ENCODE measurements around the gene HDAC1.

Gene HDAC1

DNA sequence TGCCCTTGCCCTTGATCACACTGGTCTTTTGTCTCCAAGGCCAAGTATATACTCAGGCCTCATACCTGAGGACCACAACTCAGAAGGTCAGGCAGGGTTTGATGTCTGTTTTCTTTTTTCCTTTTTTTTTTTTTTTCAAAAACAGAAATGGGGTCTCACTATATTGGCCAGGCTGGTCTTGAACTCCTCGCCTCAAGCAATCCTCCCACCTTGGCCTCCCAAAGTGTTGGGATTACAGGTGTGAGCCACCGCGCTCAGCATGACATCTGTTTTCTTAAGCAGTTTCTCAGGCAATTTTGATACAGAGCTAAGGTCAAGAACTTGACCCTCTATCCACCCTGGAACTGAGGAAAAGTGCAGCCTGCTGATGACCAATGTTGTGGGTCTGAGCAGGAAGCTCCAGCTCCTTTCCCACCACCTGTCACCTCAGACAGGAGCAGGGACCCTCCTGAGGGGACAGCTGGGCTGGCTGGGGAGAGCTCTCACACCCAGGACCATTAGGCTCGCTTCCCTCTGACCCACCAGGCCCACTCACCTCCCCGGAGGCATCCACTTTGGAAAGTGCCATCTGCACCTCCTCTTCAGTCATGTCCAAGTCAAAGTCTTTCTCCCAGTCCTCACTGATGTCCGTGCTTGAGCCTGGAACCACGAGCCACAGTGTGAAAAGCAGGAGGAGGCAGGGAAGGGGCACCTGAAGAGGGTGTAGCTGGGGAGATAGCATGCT, 76.2 kb downstream of the HDAC1 start:
- Histone ChIP-seq H3K27me3 (ENCODE audit: control insufficient read depth in 2 of 2, insufficient read depth in 2 of 2, low read length in 2 of 2) (no peaks in the 10 kb centered on the region), H3K27ac (ENCODE audit: low read depth in 2 of 2, low read length in 2 of 2) (no peak overlapping the region), H3K9me3 (ENCODE audit: control insufficient read depth in 2 of 2, low read length in 2 of 2) (no peaks in the 10 kb centered on the region), H3K4me1 (ENCODE audit: control insufficient read depth in 2 of 2, insufficient read depth in 2 of 2, low read length in 2 of 2) (no peaks in the 10 kb centered on the region), H3K4me3 (ENCODE audit: low read length in 2 of 2) (no peak overlapping the region), H3K9ac (ENCODE audit: low read depth in 1 of 2, low read length in 2 of 2) (no peak overlapping the region), H3K36me3 (ENCODE audit: control insufficient read depth in 2 of 2, insufficient read depth in 2 of 2, low read length in 2 of 2) (peaks cover 66% of the 10 kb centered on the region in 2 donors)

DNA sequence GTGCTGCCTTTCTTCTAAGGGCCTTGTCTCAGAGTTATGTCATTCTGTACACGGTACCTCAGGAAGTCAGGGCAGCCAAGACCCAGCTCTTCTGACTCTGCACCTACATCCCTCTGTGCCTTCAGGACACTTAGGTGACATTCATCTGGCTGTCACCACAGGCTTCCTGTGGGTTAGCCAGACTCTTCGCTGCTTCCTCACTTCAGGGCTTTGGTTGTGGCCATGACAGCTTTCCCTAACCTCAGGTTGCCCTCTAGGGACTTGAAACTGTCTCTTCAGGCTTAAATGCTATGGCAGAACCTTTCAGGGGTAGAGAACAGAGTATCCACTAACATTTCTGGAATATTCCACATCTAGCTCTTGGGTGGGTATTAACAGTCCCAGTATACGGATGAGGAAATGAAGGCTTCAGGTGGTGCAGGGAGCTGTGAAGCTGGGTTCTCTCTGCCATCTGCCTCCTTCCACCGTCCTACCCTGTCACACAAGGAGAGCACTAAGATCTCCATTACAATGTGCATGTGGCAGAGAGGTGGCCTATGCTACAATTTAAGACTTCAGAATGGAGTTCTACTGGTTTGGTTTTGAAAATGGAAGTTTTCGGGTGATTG, 80.4 kb downstream of the HDAC1 start:
- Histone ChIP-seq H3K9ac (ENCODE audit: low read depth in 1 of 2, low read length in 2 of 2) (no peak overlapping the region), H3K4me1 (ENCODE audit: control insufficient read depth in 2 of 2, insufficient read depth in 2 of 2, low read length in 2 of 2) (no peaks in the 10 kb centered on the region), H3K36me3 (ENCODE audit: control insufficient read depth in 2 of 2, insufficient read depth in 2 of 2, low read length in 2 of 2) (peaks cover 71 to 73% of the 10 kb centered on the region in 2 donors), H3K9me3 (ENCODE audit: control insufficient read depth in 2 of 2, low read length in 2 of 2) (no peaks in the 10 kb centered on the region), H3K4me3 (ENCODE audit: low read length in 2 of 2) (no peak overlapping the region), H3K27me3 (ENCODE audit: control insufficient read depth in 2 of 2, insufficient read depth in 2 of 2, low read length in 2 of 2) (no peaks in the 10 kb centered on the region), H3K27ac (ENCODE audit: low read depth in 2 of 2, low read length in 2 of 2) (no peak overlapping the region)

DNA sequence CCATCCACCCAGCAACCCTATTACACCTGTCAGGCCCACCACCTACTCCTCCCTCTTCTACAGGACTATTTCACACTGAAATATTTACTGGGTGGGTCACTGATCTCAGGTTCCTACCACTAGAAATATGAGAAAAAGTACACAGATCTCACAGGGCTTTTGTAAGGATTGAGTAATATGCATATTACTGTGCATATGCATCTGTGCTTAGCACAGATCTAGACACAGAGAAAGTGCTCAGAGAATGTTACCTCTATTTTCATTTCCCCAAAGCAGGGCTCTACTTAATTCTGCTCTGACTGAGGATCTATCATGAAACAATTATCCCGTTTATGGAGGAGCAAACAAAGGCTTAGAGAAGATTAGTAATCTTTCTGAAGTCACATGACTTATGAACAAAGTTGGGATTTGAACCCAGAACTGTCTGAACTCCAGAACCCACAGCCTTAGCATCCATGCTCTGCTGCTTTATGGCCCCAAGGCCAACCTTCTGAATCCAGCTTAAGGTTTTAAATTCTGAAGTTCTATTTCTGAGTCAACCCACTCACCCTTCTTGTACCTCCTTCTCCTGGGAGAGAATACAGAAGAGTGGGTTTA, 82.2 kb downstream of the HDAC1 start:
- no peaks in the 10 kb centered on the region for H3K27me3 ChIP-seq (ENCODE audit: control insufficient read depth in 2 of 2, insufficient read depth in 2 of 2, low read length in 2 of 2)
- peaks cover 71 to 76% of the 10 kb centered on the region in 2 donors for H3K36me3 ChIP-seq (ENCODE audit: control insufficient read depth in 2 of 2, insufficient read depth in 2 of 2, low read length in 2 of 2)
- no peak overlapping the region for H3K4me3 ChIP-seq (ENCODE audit: low read length in 2 of 2)
- no peaks in the 10 kb centered on the region for H3K9me3 ChIP-seq (ENCODE audit: control insufficient read depth in 2 of 2, low read length in 2 of 2)
- H3K9ac ChIP-seq (ENCODE audit: low read depth in 1 of 2, low read length in 2 of 2), result no peak overlapping the region
- no peak overlapping the region for H3K27ac ChIP-seq (ENCODE audit: low read depth in 2 of 2, low read length in 2 of 2)
- no peaks in the 10 kb centered on the region for H3K4me1 ChIP-seq (ENCODE audit: control insufficient read depth in 2 of 2, insufficient read depth in 2 of 2, low read length in 2 of 2)

DNA sequence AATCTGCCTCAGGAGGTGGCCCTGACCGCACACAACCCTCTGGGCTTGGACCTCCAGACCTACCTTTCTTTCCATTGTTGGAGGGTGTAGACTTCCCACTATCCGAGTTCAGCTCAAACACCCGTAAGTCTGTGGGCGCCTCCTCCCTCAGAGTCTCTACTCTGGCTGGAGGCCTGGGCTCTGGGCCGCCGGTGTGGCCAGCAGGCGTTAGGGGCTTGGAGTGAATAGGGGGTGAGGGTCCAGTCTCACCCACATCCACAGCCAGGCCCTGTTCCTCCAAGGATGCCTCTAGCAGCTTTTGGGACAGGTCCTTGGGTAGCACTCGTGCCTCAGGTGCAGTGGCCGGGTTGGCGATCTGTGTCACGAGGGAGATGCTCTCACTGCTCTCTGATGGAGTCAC, 84.3 kb downstream of the HDAC1 start:
- no peaks in the 10 kb centered on the region for H3K9me3 ChIP-seq (ENCODE audit: control insufficient read depth in 2 of 2, low read length in 2 of 2)
- no peaks in the 10 kb centered on the region for H3K4me1 ChIP-seq (ENCODE audit: control insufficient read depth in 2 of 2, insufficient read depth in 2 of 2, low read length in 2 of 2)
- H3K27me3 ChIP-seq (ENCODE audit: control insufficient read depth in 2 of 2, insufficient read depth in 2 of 2, low read length in 2 of 2), result no peaks in the 10 kb centered on the region
- no peak overlapping the region for H3K4me3 ChIP-seq (ENCODE audit: low read length in 2 of 2)
- H3K27ac ChIP-seq (ENCODE audit: low read depth in 2 of 2, low read length in 2 of 2), result no peak overlapping the region
- no peak overlapping the region for H3K9ac ChIP-seq (ENCODE audit: low read depth in 1 of 2, low read length in 2 of 2)
- H3K36me3 ChIP-seq (ENCODE audit: control insufficient read depth in 2 of 2, insufficient read depth in 2 of 2, low read length in 2 of 2), result peaks cover 84 to 92% of the 10 kb centered on the region in 2 donors

DNA sequence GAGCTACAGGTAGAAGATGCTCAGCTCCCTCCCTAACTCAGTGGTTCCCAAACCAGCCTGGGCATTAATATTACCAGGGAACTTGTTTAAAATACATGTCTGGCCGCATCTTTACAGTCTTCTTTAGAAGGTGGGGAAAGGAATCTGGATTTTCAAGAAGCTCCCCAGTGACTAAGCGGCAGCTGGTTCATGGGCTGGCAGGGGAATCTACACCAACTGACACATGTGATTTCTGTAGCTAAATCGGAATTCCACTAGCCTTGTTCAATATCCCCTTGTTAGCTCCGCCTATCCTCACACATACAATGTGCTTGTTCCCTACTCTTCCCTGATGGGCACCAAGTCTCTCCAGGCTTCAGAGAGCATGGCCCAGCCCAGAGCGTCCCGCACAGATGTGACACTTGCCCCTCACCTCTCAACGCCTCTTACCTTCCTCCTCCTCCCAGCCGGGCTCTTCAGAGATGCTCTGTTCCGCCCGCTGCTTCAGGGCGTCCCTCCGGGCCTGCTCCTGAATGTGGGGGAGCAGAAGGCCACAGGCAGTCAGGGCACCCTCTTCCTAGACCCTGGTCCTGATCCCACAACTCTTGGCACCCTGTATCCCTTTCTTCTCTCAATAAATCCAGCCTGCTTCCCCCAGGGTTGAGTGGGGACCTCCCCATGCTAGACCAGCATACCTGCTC, 85.8 kb downstream of the HDAC1 start:
- H3K9me3 ChIP-seq (ENCODE audit: control insufficient read depth in 2 of 2, low read length in 2 of 2), result no peaks in the 10 kb centered on the region
- peaks cover 77 to 92% of the 10 kb centered on the region in 2 donors for H3K36me3 ChIP-seq (ENCODE audit: control insufficient read depth in 2 of 2, insufficient read depth in 2 of 2, low read length in 2 of 2)
- no peak overlapping the region for H3K4me3 ChIP-seq (ENCODE audit: low read length in 2 of 2)
- H3K27me3 ChIP-seq (ENCODE audit: control insufficient read depth in 2 of 2, insufficient read depth in 2 of 2, low read length in 2 of 2), result no peaks in the 10 kb centered on the region
- no peak overlapping the region for H3K9ac ChIP-seq (ENCODE audit: low read depth in 1 of 2, low read length in 2 of 2)
- no peak overlapping the region for H3K27ac ChIP-seq (ENCODE audit: low read depth in 2 of 2, low read length in 2 of 2)
- H3K4me1 ChIP-seq (ENCODE audit: control insufficient read depth in 2 of 2, insufficient read depth in 2 of 2, low read length in 2 of 2), result no peaks in the 10 kb centered on the region

DNA sequence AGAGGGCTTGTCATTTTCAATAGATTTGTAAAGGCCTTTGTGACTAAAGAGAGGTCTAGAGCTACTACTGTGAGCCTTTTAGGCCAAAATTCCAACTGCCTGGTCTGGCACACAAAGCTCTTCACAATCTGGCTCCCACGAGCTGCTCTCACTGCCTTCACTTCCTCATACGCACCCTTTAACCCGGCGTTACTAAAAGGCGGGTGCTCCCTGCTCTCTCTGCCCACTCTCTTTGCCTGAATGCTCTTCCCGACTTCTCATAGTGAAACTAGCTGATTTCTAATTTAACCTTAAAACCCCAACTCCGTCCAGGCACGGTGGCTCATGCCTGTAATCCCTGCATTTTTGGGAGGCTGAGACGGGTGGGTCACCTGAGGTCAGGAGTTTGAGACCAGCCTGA, 88.2 kb downstream of the HDAC1 start:
- Histone ChIP-seq H3K9ac (ENCODE audit: low read depth in 1 of 2, low read length in 2 of 2) (no peak overlapping the region), H3K36me3 (ENCODE audit: control insufficient read depth in 2 of 2, insufficient read depth in 2 of 2, low read length in 2 of 2) (peaks cover 81 to 93% of the 10 kb centered on the region in 2 donors), H3K9me3 (ENCODE audit: control insufficient read depth in 2 of 2, low read length in 2 of 2) (no peaks in the 10 kb centered on the region), H3K4me3 (ENCODE audit: low read length in 2 of 2) (no peak overlapping the region), H3K27ac (ENCODE audit: low read depth in 2 of 2, low read length in 2 of 2) (no peak overlapping the region), H3K4me1 (ENCODE audit: control insufficient read depth in 2 of 2, insufficient read depth in 2 of 2, low read length in 2 of 2) (no peaks in the 10 kb centered on the region), H3K27me3 (ENCODE audit: control insufficient read depth in 2 of 2, insufficient read depth in 2 of 2, low read length in 2 of 2) (no peaks in the 10 kb centered on the region)
